Suprapubic skin (tissue), 4 donors: Measurements from ENCODE around the gene TMEM207. TPM values are rescaled to one million over a fixed set of nuclear protein-coding genes. Genes with fewer than 3 reads are reported as not detected.

Experiments
- DNase-seq, 2 donors: peaks; one replicate each; pipeline ENCODE4 v3.0.0-alpha.2; 2019; ENCODE audit warnings: low spot score in 2 of 2
- H3K27ac ChIP-seq: fragments of 200-600 bp; sonication (generic); one replicate; pipeline ENCODE4 v1.5.1; 2019
- H3K27me3 ChIP-seq: fragments of 200-600 bp; sonication (generic); one replicate; pipeline ENCODE4 v1.5.1; 2019
- H3K36me3 ChIP-seq: fragments of 200-600 bp; sonication (generic); one replicate; pipeline ENCODE4 v1.5.1; 2019
- H3K4me1 ChIP-seq: fragments of 200-600 bp; sonication (generic); one replicate; pipeline ENCODE4 v1.5.1; 2019
- H3K4me3 ChIP-seq: fragments of 200-600 bp; sonication (generic); one replicate; pipeline ENCODE4 v1.5.1; 2019; ENCODE audit warnings: mild to moderate bottlenecking
- H3K9me3 ChIP-seq: fragments of 200-600 bp; sonication (generic); one replicate; pipeline ENCODE4 v1.5.1; 2019
- EP300 ChIP-seq: sonication (generic); formaldehyde crosslinking; IDR thresholded peaks from one replicate; pipeline ENCODE4 v1.6.1; 2017; ENCODE audit warnings: antibody characterized with exemption
- POLR2A ChIP-seq, 2 donors: fragments of 450-650 bp; IDR thresholded peaks; one replicate each; pipeline ENCODE4 v1.6.1; 2017; ENCODE audit warnings: antibody characterized with exemption in 2 of 2, mild to moderate bottlenecking in 2 of 2, moderate library complexity in 2 of 2
- POLR2AphosphoS5 ChIP-seq, 3 donors: sonication (generic); formaldehyde crosslinking; IDR thresholded peaks; one replicate each; pipeline ENCODE4 v1.6.1; 2017; ENCODE audit warnings: antibody characterized with exemption in 3 of 3
- WGBS: methylation state at CpG from one replicate; pipeline ENCODE4 v1.1.5; 2018; 5-methylcytosine and 5-hydroxymethylcytosine counted together
- total RNA-seq, 4 donors: library from RNA; depleted of rRNA; stranded (reverse); fragments of >200 nt; gene quantifications; one replicate each; pipeline ENCODE4 v1.1.0, GENCODE V29; 2016
- TF ChIP-seq, protein P1 (sequence below), 2 donors: fragments of 200-600 bp in 1 of 2; fragments of 450-650 bp in 1 of 2; sonication (generic) in 1 of 2; IDR thresholded peaks; one replicate each; pipeline ENCODE4 v1.5.1; 2016 to 2019; ENCODE audit warnings: antibody characterized with exemption in 2 of 2, mild to moderate bottlenecking in 1 of 2, moderate library complexity in 1 of 2

Gene TMEM207
- total RNA-seq, 4 donors from 2014 or later, result not detected

DNA sequence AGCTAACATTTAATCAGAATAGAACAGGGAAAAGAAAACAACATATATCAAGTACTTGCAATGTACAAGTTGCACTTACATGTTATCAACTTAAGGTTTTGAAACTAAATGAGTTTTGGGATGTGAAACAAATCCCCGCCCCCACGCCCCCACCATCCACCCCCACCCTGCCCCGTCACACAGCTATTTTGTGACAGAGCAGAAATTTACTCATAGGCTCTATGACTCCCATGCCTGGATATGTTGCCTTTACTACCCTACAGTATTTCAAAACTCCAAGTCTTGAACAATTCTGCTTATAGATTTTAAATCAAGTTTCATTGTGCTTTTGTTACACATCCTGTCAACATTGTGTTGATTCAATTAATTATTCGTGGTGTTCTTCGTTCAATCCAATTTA, 46.1 kb upstream of the TMEM207 start:
- H3K27me3 ChIP-seq, result no peaks in the 10 kb centered on the region
- TF ChIP-seq, protein P1, sequence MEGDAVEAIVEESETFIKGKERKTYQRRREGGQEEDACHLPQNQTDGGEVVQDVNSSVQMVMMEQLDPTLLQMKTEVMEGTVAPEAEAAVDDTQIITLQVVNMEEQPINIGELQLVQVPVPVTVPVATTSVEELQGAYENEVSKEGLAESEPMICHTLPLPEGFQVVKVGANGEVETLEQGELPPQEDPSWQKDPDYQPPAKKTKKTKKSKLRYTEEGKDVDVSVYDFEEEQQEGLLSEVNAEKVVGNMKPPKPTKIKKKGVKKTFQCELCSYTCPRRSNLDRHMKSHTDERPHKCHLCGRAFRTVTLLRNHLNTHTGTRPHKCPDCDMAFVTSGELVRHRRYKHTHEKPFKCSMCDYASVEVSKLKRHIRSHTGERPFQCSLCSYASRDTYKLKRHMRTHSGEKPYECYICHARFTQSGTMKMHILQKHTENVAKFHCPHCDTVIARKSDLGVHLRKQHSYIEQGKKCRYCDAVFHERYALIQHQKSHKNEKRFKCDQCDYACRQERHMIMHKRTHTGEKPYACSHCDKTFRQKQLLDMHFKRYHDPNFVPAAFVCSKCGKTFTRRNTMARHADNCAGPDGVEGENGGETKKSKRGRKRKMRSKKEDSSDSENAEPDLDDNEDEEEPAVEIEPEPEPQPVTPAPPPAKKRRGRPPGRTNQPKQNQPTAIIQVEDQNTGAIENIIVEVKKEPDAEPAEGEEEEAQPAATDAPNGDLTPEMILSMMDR (IDR thresholded peaks at IDR 0.05), result no peak
- TF ChIP-seq POLR2AphosphoS5 (IDR thresholded peaks at IDR 0.05), result no peak
- TF ChIP-seq EP300, result no peak
- TF ChIP-seq POLR2A (IDR thresholded peaks at IDR 0.05), result no peak
- no peak overlapping the region for H3K27ac ChIP-seq
- WGBS, result 65% methylated on average over 5 of the region's 5 CpGs
- no peaks in the 10 kb centered on the region for H3K4me1 ChIP-seq
- no peak overlapping the region for H3K4me3 ChIP-seq
- H3K36me3 ChIP-seq, result no peaks in the 10 kb centered on the region
- no peak for DNase-seq
- H3K9me3 ChIP-seq, result no peaks in the 10 kb centered on the region

DNA sequence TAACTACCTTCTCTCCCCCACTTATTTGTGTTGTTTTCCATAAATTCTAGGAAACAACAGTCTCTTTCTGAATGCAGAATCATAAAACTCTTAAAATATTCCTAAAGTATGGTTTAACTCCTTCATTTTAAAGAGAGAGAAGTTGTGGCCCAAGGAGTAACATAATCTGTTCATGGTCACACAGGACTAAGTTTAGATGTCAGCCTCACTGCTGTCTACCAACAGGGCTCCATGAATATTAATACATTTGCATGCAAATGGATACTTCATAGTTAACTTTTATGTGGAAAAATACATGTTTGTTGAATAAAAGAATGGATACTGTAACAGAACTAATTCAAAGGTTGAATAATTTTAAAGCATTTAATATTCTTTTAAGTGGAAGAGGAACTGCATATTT, 45.7 kb upstream of the TMEM207 start:
- no peak overlapping the region for H3K27ac ChIP-seq
- TF ChIP-seq EP300 (no peak), POLR2AphosphoS5 (IDR thresholded peaks at IDR 0.05) (no peak), POLR2A (IDR thresholded peaks at IDR 0.05) (no peak)
- TF ChIP-seq, protein P1 (IDR thresholded peaks at IDR 0.05), result no peak
- H3K4me1 ChIP-seq, result no peaks in the 10 kb centered on the region
- H3K4me3 ChIP-seq, result no peak overlapping the region
- H3K27me3 ChIP-seq, result no peaks in the 10 kb centered on the region
- no peak for DNase-seq
- no peaks in the 10 kb centered on the region for H3K36me3 ChIP-seq
- H3K9me3 ChIP-seq, result no peaks in the 10 kb centered on the region

DNA sequence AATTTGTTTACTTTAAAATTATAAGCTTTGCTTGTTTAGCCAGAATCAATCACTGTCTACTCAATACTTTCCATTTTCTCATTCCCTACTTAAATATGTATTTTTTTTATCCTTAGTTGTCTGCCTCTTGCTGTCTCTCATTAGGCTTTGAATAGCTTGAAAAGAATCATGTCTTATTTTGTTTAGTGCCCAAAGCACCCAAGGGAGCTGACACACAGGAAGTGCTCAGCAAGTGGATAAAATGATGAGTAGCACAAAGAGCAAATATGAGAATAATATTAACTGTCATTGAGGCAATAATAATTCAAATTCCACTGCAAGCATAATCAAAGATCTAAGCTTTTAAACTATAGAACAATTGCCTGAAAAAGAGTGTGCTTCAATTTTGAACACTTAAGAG, 45.2 kb upstream of the TMEM207 start:
- Histone ChIP-seq H3K27me3 (no peaks in the 10 kb centered on the region), H3K36me3 (no peaks in the 10 kb centered on the region), H3K27ac (no peak overlapping the region), H3K4me1 (no peaks in the 10 kb centered on the region), H3K4me3 (no peak overlapping the region), H3K9me3 (no peaks in the 10 kb centered on the region)
- TF ChIP-seq, protein P1 (IDR thresholded peaks at IDR 0.05), result no peak
- TF ChIP-seq POLR2A (IDR thresholded peaks at IDR 0.05) (no peak), POLR2AphosphoS5 (IDR thresholded peaks at IDR 0.05) (no peak), EP300 (no peak)
- DNase-seq, result no peak

DNA sequence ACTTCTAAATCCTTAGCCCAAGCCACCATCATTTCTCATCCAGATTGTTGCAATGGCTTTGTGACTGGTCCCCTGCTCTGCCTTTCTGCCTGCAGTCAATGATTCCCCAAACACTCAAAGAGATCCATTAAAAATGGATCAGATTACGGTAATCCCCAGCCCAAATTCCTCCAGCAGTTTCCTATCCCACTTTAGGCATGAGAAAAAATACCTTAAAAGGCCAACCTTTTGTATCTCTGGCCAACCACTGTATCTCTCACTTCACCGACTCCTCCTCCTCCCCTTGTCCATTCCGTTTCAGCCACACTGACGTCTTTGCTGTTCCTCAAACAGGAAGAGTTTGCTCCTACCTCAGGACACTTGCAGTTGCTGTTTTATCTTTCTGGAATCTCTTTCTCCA, 43.3 kb upstream of the TMEM207 start:
- no peaks in the 10 kb centered on the region for H3K4me1 ChIP-seq
- H3K27me3 ChIP-seq, result no peaks in the 10 kb centered on the region
- H3K27ac ChIP-seq, result no peak overlapping the region
- no peaks in the 10 kb centered on the region for H3K36me3 ChIP-seq
- no peak overlapping the region for H3K4me3 ChIP-seq
- TF ChIP-seq EP300, result no peak
- TF ChIP-seq POLR2A (IDR thresholded peaks at IDR 0.05), result no peak
- no peak for TF ChIP-seq POLR2AphosphoS5 (IDR thresholded peaks at IDR 0.05)
- TF ChIP-seq, protein P1 (IDR thresholded peaks at IDR 0.05), result no peak
- WGBS, result 84% methylated on average over 4 of the region's 4 CpGs
- DNase-seq, result no peak
- H3K9me3 ChIP-seq, result no peaks in the 10 kb centered on the region

DNA sequence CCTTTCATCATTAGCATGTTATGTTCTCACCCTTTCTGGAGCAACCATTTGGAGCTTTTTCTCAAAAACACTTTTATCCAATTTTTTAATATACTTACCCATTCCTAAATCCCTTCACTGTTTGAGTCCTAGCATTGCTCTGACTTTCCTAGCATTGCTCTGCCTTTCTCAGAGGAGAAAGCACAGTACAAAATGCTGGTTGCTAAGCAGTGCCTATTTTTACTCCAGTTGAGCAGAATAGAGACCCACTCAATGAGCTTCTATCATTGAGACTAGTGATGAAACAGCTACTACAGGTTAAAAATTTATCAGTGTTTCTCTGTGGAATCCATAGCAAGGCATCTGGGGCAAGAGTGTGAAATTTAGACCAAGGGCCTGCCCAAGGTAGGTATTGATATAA, 42.4 kb upstream of the TMEM207 start:
- no peak overlapping the region for H3K27ac ChIP-seq
- H3K27me3 ChIP-seq, result no peaks in the 10 kb centered on the region
- no peaks in the 10 kb centered on the region for H3K36me3 ChIP-seq
- TF ChIP-seq, protein P1 (IDR thresholded peaks at IDR 0.05), result no peak
- TF ChIP-seq EP300 (no peak), POLR2A (IDR thresholded peaks at IDR 0.05) (no peak), POLR2AphosphoS5 (IDR thresholded peaks at IDR 0.05) (no peak)
- DNase-seq, result no peak
- no peak overlapping the region for H3K4me3 ChIP-seq
- H3K9me3 ChIP-seq, result no peaks in the 10 kb centered on the region
- H3K4me1 ChIP-seq, result no peaks in the 10 kb centered on the region
